Thoracic aorta (tissue), 2 donors: ENCODE results near the gene PPY. TPM values are rescaled to one million over a fixed set of nuclear protein-coding genes. Genes with fewer than 3 reads are reported as not detected.
A peak's percentile ranks its signal among the peaks of the same experiment; 100 is the strongest.

Experiments used
- ATAC-seq: fragments of 150-250 bp; one replicate; pipeline ENCODE4 v1.8.0; 2017; ENCODE audit warnings: low read depth; ENCODE audit not compliant: insufficient number of reproducible peaks, low FRiP score
- DNase-seq: peaks from one replicate; pipeline ENCODE4 v3.0.0-alpha.2; 2020; ENCODE audit warnings: low spot score
- H3K27ac ChIP-seq, 2 donors: fragments of 200-600 bp; sonication (generic); 1 replicate in 1 of 2; 2 replicates in 1 of 2; pipeline ENCODE4 v1.5.1; 2016; ENCODE audit warnings: mild to moderate bottlenecking in 2 of 2, moderate library complexity in 2 of 2
- H3K27me3 ChIP-seq: fragments of 200-600 bp; sonication (generic); replicated peaks from 2 replicates; pipeline ENCODE4 v1.6.0; 2016; ENCODE audit warnings: mild to moderate bottlenecking; ENCODE audit not compliant: insufficient read depth
- H3K36me3 ChIP-seq: fragments of 200-600 bp; sonication (generic); one replicate; pipeline ENCODE4 v1.5.1; 2016
- H3K4me1 ChIP-seq, 2 donors: fragments of 200-600 bp; sonication (generic); 1 replicate in 1 of 2; 2 replicates in 1 of 2; pipeline versions ENCODE4 v1.5.1 to v1.6.0; 2016; ENCODE audit warnings: low read depth in 2 of 2, mild to moderate bottlenecking in 1 of 2; ENCODE audit not compliant: control insufficient read depth in 1 of 2
- H3K4me3 ChIP-seq: fragments of 200-600 bp; sonication (generic); 2 replicates; pipeline ENCODE4 v1.5.1; 2016; ENCODE audit warnings: mild to moderate bottlenecking
- H3K9me3 ChIP-seq: fragments of 200-600 bp; sonication (generic); 2 replicates; pipeline ENCODE4 v1.5.1; 2016
- CTCF ChIP-seq: fragments of 200-600 bp; sonication (generic); IDR thresholded peaks from one replicate; pipeline ENCODE4 v1.5.1; 2019; ENCODE audit warnings: antibody characterized with exemption
- total RNA-seq, 2 donors: library from RNA; depleted of rRNA; stranded (reverse); fragments of >200 nt; gene quantifications; one replicate each; pipeline versions ENCODE4 v1.1.0 to v1.2.3, GENCODE V29; 2016

PPY gene
- total RNA-seq, 2 donors from 2014 or later = not detected

- Histone ChIP-seq H3K4me3 (peak overlapping the region; percentile 88), H3K9me3 (no peaks in the 10 kb centered on the region), H3K27ac (peak overlapping the region; percentile 97 to 99), H3K27me3 (no peaks in the 10 kb centered on the region), H3K4me1 (peaks cover 0 to 18% of the 10 kb centered on the region in 2 donors), H3K36me3 (no peaks in the 10 kb centered on the region)
- DNase-seq (peak; percentile 40), ATAC-seq (peak; percentile 68)
- TF ChIP-seq CTCF = no peak
These were observed 34.1 kb downstream of the PPY start for GRCh38 chr17:43907998-43908721.

GRCh38 chr17:43907425-43907981, 34.8 kb downstream of the PPY start, which contains the start of gene MPP2:
TSS of gene MPP2 (minus strand) at chr17:43907536. CDS start at chr17:43904460, 3,076 bp downstream.
- DNase-seq (no peak), ATAC-seq (peak; percentile 25)
- Histone ChIP-seq H3K4me1 (peaks cover 0 to 18% of the 10 kb centered on the region in 2 donors), H3K9me3 (no peaks in the 10 kb centered on the region), H3K27ac (peak within 1 kb of the TSS; percentile 97 to 99), H3K36me3 (no peaks in the 10 kb centered on the region), H3K27me3 (no peaks in the 10 kb centered on the region), H3K4me3 (peak within 1 kb of the TSS; percentile 88)
- TF ChIP-seq CTCF = peak; percentile 32

GRCh38 chr17:43906951-43907424, 35.3 kb downstream of the PPY start:
- no peak for TF ChIP-seq CTCF
- Histone ChIP-seq H3K9me3 (no peaks in the 10 kb centered on the region), H3K36me3 (no peaks in the 10 kb centered on the region), H3K4me1 (peaks cover 0 to 18% of the 10 kb centered on the region in 2 donors), H3K27me3 (no peaks in the 10 kb centered on the region), H3K27ac (peak overlapping the region; percentile 97 to 99), H3K4me3 (peak overlapping the region; percentile 88)
- DNase-seq (no peak), ATAC-seq (no peak)

GRCh38 chr17:43905985-43906852, 36.1 kb downstream of the PPY start:
- H3K4me3 ChIP-seq = peak overlapping the region; percentile 88
- H3K27me3 ChIP-seq = no peaks in the 10 kb centered on the region
- no peak for TF ChIP-seq CTCF
- ATAC-seq = peak; percentile 63
- DNase-seq = peak; percentile 71
- H3K27ac ChIP-seq = peak overlapping the region; percentile 97 to 99
- peaks cover 0 to 20% of the 10 kb centered on the region in 2 donors for H3K4me1 ChIP-seq
- no peaks in the 10 kb centered on the region for H3K36me3 ChIP-seq
- H3K9me3 ChIP-seq = no peaks in the 10 kb centered on the region
